ENCODE results near the gene TARP.
A peak's percentile ranks its signal among the peaks of the same experiment; 100 is the strongest.
"Not testable (repeated sequence)": the region's sequence is repeated elsewhere in the genome, so short reads cannot be mapped to it uniquely, and the experiment has no call there.

The TARP gene

GRCh38 chr7:38262026-38262425 is 11.4 kb downstream of the TARP start:
- not testable (repeated sequence) for DNase-seq, ATAC-seq

GRCh38 chr7:38261601-38262000 is 11.8 kb downstream of the TARP start:
- not testable (repeated sequence) for DNase-seq, ATAC-seq

- not testable (repeated sequence) for DNase-seq
- peak; percentile 52 for ATAC-seq
Measured at GRCh38 chr7:38259157-38259556, 14.3 kb downstream of the TARP start.

DNA sequence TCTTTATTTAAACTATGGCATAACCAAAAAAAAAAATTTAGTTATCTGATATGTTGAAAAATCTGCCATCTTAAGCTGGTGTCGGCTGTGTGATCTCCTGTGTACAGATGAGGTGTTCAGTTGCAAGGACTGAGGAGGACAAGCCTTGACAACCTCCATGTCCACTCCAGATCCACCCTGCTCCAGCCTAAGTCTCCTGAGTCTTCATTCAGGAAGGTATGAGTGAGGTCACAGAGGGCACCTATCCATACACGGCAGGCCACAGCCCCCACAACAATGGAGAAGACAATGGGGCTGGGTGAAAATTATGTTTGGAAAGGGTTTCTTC is 16.1 kb downstream of the TARP start:
- DNase-seq (no peak), ATAC-seq (no peak)

- not testable (repeated sequence) for ATAC-seq, DNase-seq
Measured at GRCh38 chr7:38249849-38250248, 23.6 kb downstream of the TARP start.

GRCh38 chr7:38248069-38248567 is 25.3 kb downstream of the TARP start:
- ATAC-seq (peak; percentile 32), DNase-seq (no peak)

DNA sequence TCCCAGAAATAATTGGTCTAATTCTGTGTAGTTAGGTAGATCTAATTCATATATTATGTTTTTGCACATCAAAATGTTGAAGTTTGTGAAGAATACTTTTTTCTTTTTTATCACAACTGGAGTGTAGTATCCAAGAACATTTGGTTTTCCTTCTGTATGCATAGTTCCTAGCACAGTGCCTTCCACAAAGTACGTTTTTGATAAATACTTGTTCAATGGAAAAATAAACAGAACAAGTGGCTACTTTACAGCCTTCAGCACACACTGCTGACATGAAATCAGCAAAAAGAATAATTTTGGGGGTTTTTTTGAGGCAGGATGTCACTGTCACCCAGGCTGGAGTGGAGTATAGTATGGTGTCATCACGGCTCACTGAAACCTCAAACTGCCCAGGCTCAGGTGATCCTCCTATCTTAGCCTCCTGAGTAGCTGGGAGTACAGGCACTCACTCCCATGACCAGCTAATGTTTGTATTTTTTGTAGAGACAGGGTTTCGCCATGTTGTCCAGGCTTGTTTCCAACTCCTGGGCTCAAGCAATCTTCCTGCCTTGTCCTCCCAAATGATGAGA is 27.9 kb downstream of the TARP start:
- ATAC-seq (no peak), DNase-seq (no peak)

DNA sequence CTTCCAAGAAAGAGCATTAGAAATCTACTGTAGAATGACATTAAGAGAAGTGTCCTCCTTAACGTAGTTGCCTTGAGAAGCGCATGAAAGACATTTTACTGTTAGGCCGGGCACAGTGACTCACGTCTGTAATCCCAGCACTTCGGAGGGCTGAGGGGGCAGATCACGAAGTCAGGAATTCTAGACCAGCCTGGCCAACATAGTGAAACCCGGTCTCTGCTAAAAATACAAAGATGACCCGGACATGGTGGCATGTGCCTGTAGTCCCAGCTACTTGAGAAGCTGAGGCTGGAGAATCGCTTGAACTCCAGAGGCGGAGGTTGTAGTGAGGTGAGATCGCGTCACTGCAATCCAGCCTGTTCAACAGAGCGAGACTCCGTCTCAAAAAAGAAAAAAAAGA is 28.9 kb downstream of the TARP start:
- ATAC-seq = no peak
- DNase-seq = no peak

GRCh38 chr7:38243345-38243744 is 30.1 kb downstream of the TARP start:
- not testable (repeated sequence) for ATAC-seq, DNase-seq

DNA sequence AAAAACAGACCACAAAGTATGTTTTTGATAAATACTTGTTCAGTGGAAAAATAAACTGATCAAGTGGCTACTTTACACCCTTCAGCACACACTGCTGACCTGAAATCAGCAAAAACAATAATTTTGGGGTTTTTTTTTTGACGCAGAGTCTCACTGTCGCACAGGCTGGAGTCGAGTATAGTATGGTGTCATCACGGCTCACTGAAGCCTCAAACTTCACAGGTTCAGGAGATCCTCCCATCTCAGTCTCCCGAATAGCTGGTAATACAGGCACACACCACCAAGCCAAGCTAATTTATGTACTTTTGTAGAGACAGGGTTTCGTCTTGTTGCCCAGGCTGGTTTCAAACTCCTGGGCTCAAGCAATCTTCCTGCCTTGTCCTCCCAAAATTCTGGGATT is 30.6 kb downstream of the TARP start:
- no peak for ATAC-seq
- no peak for DNase-seq

- DNase-seq = no peak
- ATAC-seq = no peak
Measured at GRCh38 chr7:38241071-38241470, 32.4 kb downstream of the TARP start.

DNA sequence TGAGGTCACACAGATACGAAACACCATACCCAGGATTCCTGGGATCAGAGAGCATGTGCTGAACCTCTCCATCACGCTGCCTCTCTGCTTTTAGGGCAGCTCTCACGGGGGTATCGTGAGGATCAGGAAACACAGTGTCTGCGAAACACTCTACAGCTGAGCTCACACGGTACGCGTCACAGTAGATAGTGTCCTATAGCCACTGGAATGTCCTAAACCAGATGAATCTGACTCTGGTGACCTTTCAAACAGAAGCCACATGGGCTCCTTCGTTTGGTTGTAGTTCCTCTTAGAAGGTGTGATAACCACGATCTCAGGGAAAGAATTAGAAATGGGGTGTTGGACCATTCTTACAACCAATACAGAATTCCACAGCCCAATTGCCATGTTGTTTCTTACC is 34.3 kb downstream of the TARP start:
- ATAC-seq = peak; percentile 63
- not testable (repeated sequence) for DNase-seq

DNA sequence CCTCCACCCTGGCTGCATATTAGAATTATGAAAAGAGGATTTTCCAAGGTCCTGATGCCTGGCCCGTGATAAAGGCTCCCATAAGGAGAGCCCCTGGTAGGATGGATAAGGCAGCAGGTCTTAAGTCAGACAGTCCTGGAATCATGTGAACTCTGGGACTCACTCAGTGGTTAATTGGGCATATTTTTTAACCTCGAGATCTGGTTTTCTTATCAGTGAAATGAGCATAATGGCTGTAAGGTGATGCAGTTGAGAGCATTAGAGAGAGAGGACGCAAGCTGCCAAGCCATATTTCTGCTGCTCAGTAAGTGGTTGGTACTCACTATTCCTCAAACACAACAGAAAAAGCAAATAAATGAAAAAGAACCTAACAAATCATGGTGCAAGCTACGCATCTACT is 37.8 kb downstream of the TARP start:
- no peak for ATAC-seq
- no peak for DNase-seq

DNA sequence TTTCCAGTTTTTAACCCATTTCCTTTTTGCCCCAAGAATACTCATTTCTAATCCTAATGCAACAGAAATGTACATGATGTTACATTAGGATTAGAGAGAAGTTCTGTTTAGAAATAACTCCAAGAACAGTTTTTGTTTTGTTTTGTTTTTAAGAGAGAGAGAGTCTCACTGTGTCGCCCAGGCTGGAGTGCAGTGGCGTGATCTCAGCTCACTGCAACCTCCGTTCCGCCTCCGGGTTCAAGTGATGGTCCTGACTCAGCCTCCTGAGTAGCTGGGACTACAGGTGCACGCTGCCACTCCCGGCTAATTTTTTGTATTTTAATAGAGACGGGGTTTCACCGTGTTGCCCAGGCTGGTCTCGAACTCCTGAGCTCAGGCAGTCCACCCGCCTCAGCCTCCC is 38.7 kb downstream of the TARP start:
- not testable (repeated sequence) for ATAC-seq

DNA sequence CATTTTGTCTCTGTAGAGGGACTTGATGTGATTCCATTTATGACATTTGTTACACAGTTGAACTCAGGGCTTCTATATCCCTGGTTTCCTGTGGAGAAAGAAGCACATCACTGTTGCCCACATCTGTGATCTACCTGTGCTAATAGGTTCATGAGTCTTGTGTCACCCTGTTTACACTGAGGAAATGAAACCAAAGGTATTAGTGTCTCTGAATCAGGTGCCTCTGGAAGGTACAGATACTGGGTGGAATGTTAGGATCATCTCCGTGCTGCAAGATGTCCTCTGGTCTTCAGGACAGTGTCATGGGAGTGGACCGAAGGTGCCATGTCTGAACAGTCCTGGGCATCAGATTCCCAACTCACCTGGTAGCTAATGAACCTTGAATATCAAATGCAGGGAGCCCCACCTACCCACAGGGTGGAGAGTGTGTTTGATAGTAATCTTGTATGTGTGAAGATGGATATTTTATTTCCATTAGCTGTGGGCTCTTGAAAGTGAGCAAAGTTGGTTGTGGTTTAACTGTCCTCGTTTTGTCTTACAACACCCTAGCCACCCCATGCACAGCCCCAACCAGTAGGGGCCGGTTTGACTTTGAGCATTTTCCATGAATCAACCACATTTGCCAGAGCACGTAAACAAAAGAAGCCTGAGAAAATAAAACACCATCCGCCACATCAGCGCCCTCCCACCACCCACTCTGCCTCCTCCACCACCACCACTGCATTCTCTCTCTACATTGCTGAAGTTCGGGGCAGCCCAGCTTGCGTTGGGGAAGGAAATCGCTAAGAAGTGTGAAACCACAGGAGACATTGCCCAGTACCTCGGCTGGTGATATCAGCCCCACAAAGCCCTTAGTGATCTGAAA is 40.7 kb downstream of the TARP start:
- DNase-seq (peak; percentile 77), ATAC-seq (peak; percentile 94)

More for the DNA sequence above, 38.7 kb downstream of the TARP start:
- not testable (repeated sequence) for DNase-seq

- no peak for DNase-seq
- ATAC-seq = no peak
Measured at GRCh38 chr7:38229884-38230642, 43.4 kb downstream of the TARP start.

GRCh38 chr7:38229386-38229785 is 44.0 kb downstream of the TARP start:
- DNase-seq (no peak), ATAC-seq (no peak)

- ATAC-seq = no peak
- no peak for DNase-seq
Measured at GRCh38 chr7:38224392-38224791, 49.0 kb downstream of the TARP start.

DNA sequence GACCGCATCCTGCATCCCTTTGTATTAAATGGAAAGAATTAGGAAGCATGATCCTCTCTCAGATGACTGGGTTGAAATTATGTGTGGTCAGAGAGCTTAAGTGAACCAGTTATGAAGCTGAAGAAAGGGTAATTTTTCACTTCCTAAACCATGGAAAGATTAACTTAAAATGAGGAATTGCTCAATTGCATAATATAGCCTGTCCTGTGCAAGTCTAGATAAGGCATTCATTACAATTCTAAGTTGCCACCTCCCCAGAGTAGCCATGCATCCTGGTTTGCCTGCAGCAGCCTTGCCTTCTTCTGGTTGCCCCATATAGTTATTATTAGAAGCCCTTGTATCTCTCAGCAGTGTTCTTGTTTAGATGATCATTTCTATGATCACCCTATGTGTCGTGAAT is 50.1 kb downstream of the TARP start:
- ATAC-seq (no peak), DNase-seq (no peak)

DNA sequence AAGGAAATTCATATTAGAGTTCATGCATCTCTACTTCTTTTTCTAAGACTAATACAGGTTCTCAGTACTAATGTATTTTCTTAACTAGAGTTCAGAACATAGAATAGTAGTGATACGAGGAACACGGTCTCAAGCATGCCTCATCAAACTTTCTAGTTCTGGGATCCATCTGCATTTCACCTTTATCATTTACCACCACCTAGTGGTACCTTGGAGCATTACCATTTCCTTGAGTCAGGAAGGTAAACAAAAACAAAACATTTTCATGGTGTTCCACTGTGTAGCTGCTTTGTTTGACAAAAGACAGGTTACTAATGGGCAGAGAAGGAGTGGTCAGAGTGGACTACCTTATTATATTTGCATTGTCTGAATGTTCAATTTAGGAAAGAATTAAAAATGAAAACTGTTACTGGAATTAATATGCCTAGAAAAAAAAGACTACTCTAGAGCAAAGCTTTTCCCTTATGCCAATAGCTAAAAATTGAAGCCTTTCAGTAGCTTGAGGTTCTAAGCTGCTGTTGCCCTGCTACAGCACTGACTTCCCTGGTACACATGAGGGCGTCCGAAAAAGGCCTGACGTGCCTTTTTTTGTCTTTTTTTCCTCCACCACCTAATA is 50.8 kb downstream of the TARP start:
- DNase-seq (no peak), ATAC-seq (peak; percentile 63)

DNA sequence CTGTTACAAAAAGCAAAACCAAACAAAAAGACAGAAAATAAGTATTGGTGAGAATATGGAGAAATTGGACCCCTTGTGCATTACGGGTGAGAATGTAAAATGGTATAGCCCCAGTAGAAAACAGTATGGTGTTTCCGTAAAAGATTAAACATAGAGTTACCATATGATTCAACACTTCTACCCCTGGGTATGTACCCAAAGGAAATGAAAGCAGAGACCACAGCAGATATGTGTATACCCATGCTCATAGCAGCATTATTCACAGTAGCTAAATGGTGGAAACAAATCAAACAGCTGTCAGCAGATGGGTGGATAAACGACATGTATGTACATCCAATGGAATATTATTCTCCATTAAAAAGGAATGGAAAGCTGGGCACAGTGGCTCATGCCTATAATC is 53.0 kb downstream of the TARP start:
- ATAC-seq = peak; percentile 74
- no peak for DNase-seq

GRCh38 chr7:38217672-38218071 is 55.8 kb downstream of the TARP start:
- ATAC-seq (no peak), DNase-seq (no peak)

All from stimulated activated naive CD8-positive, alpha-beta T cell treated with anti-CD3 and anti-CD28 coated beads, Interleukin-15, Interleukin-2, amounts not matched to agents 100 U/mL and 50 U/mL, for 24 hours (primary cell).